Activated naive CD8-positive, alpha-beta T cell treated with anti-CD3 and anti-CD28 coated beads, Interleukin-2, amount 10 ng/mL, durations not matched to agents 7 days and 5 days (primary cell): ENCODE measurements around the gene ZBTB7A. TPM values are rescaled to one million over a fixed set of nuclear protein-coding genes. Genes with fewer than 3 reads are reported as not detected.

Source experiments
- ATAC-seq: fragments of 150-1000 bp; cut with Tn5 transposase; one replicate; pipeline ENCODE4 v1.10.0; 2021; ENCODE audit warnings: low read depth, moderate library complexity
- POLR2A ChIA-PET: fragments of 350-600 bp; sonication (Branson Sonifier 250); formaldehyde crosslinking; loops from one replicate; lab custom pipeline; 2021; ENCODE audit warnings: antibody characterized with exemption; lab: Charles Lee
- DNase-seq: peaks from one replicate; pipeline ENCODE4 v3.0.0; 2021
- H3K27ac Mint-ChIP-seq: one replicate; pipeline ENCODE4 v1.8.0; 2022; ENCODE audit warnings: mild to moderate bottlenecking, mixed read lengths
- H3K27me3 Mint-ChIP-seq: one replicate; pipeline ENCODE4 v1.8.0; 2022; ENCODE audit warnings: mild to moderate bottlenecking, moderate library complexity, mixed read lengths
- H3K36me3 Mint-ChIP-seq: one replicate; pipeline ENCODE4 v1.8.0; 2021; ENCODE audit warnings: mild to moderate bottlenecking, mixed read lengths
- H3K4me1 Mint-ChIP-seq: one replicate; pipeline ENCODE4 v1.8.0; 2021; ENCODE audit warnings: mixed read lengths
- H3K4me3 Mint-ChIP-seq: one replicate; pipeline ENCODE4 v1.8.0; 2022; ENCODE audit warnings: mild to moderate bottlenecking, moderate library complexity, mixed read lengths
- H3K9me3 Mint-ChIP-seq: one replicate; pipeline ENCODE4 v1.8.0; 2021; ENCODE audit warnings: mixed read lengths
- total RNA-seq, 2 experiments: library from RNA; stranded (reverse); gene quantifications; one replicate each; pipeline ENCODE4 v1.2.3, GENCODE V29; 2021

Gene ZBTB7A
- total RNA-seq, 2 experiments from 2014 or later = 60.6 to 61.5 TPM

- Mint-ChIP-seq H3K27ac (peak overlapping the region; percentile 68), H3K27me3 (no peaks in the 10 kb centered on the region)
- POLR2A ChIA-PET = interaction anchor here (0.8 to 2.1 kb wide), 2 partner anchors 8 to 12 kb away, joined by 3 to 9 read pairs; no protein-coding TSS in a partner anchor
Measured at GRCh38 chr19:4100647-4101495, 34.2 kb upstream of the ZBTB7A start.

GRCh38 chr19:4099041-4099764 is 32.5 kb upstream of the ZBTB7A start:
- Mint-ChIP-seq H3K4me1 (peaks cover 4% of the 10 kb centered on the region), H3K36me3 (peaks cover 17% of the 10 kb centered on the region), H3K9me3 (no peaks in the 10 kb centered on the region), H3K27ac (no peak overlapping the region), H3K4me3 (no peak overlapping the region), H3K27me3 (no peaks in the 10 kb centered on the region)
- DNase-seq (no peak), ATAC-seq (no peak)
- POLR2A ChIA-PET = interaction anchor here (0.6 to 1.8 kb wide), 3 partner anchors 10 to 19 kb away, joined by 3 to 4 read pairs (median 3); no protein-coding TSS in a partner anchor

More at GRCh38 chr19:4100647-4101495, 34.2 kb upstream of the ZBTB7A start:
- Mint-ChIP-seq H3K4me3 (no peak overlapping the region), H3K4me1 (peaks cover 20% of the 10 kb centered on the region), H3K36me3 (peaks cover 21% of the 10 kb centered on the region), H3K9me3 (no peaks in the 10 kb centered on the region)
- DNase-seq = no peak
- ATAC-seq = no peak

GRCh38 chr19:4098493-4098892 is 31.8 kb upstream of the ZBTB7A start:
- no peak overlapping the region for H3K27ac Mint-ChIP-seq
- ATAC-seq (no peak), DNase-seq (no peak)
- POLR2A ChIA-PET = interaction anchor here (1.8 kb wide), 1 partner anchor 9 kb away, joined by 4 read pairs; no protein-coding TSS in a partner anchor
- peaks cover 18% of the 10 kb centered on the region for H3K36me3 Mint-ChIP-seq
- H3K9me3 Mint-ChIP-seq = no peaks in the 10 kb centered on the region
- H3K27me3 Mint-ChIP-seq = no peaks in the 10 kb centered on the region
- no peak overlapping the region for H3K4me3 Mint-ChIP-seq
- peaks cover 5% of the 10 kb centered on the region for H3K4me1 Mint-ChIP-seq

GRCh38 chr19:4097501-4097900 is 30.8 kb upstream of the ZBTB7A start:
- DNase-seq (no peak), ATAC-seq (no peak)
- Mint-ChIP-seq H3K27ac (no peak overlapping the region), H3K27me3 (no peaks in the 10 kb centered on the region), H3K4me1 (peaks cover 6% of the 10 kb centered on the region), H3K36me3 (peaks cover 23% of the 10 kb centered on the region), H3K4me3 (no peak overlapping the region), H3K9me3 (no peaks in the 10 kb centered on the region)
- POLR2A ChIA-PET = no interaction called here

GRCh38 chr19:4096049-4096892 is 29.6 kb upstream of the ZBTB7A start:
- no peak for DNase-seq
- Mint-ChIP-seq H3K9me3 (no peaks in the 10 kb centered on the region), H3K4me1 (peaks cover 6% of the 10 kb centered on the region), H3K36me3 (peaks cover 23% of the 10 kb centered on the region), H3K27ac (no peak overlapping the region), H3K4me3 (no peak overlapping the region), H3K27me3 (no peaks in the 10 kb centered on the region)
- POLR2A ChIA-PET = interaction anchor here (1.0 kb wide), 1 partner anchor 8 kb away, joined by 4 read pairs; no protein-coding TSS in a partner anchor
- no peak for ATAC-seq

- no peak for DNase-seq
- Mint-ChIP-seq H3K27me3 (no peaks in the 10 kb centered on the region), H3K9me3 (no peaks in the 10 kb centered on the region), H3K4me3 (no peak overlapping the region), H3K36me3 (peaks cover 20% of the 10 kb centered on the region), H3K4me1 (peaks cover 8% of the 10 kb centered on the region), H3K27ac (no peak overlapping the region)
- no peak for ATAC-seq
- POLR2A ChIA-PET = interaction anchor here (1.0 kb wide), 1 partner anchor 9 kb away, joined by 4 read pairs; no protein-coding TSS in a partner anchor
Measured at GRCh38 chr19:4095488-4095844, 28.8 kb upstream of the ZBTB7A start.

- DNase-seq (no peak), ATAC-seq (no peak)
- no peak overlapping the region for H3K4me3 Mint-ChIP-seq
- POLR2A ChIA-PET = no interaction called here
- peaks cover 21% of the 10 kb centered on the region for H3K36me3 Mint-ChIP-seq
- no peak overlapping the region for H3K27ac Mint-ChIP-seq
- no peaks in the 10 kb centered on the region for H3K9me3 Mint-ChIP-seq
- peaks cover 9% of the 10 kb centered on the region for H3K4me1 Mint-ChIP-seq
- no peaks in the 10 kb centered on the region for H3K27me3 Mint-ChIP-seq
Measured at GRCh38 chr19:4094761-4095487, 28.2 kb upstream of the ZBTB7A start.

- ATAC-seq = no peak
- no peak overlapping the region for H3K4me3 Mint-ChIP-seq
- POLR2A ChIA-PET = interaction anchor here (0.8 to 1.6 kb wide), 2 partner anchors 10 to 28 kb away, joined by 3 to 6 read pairs; no protein-coding TSS in a partner anchor
- no peaks in the 10 kb centered on the region for H3K9me3 Mint-ChIP-seq
- H3K27ac Mint-ChIP-seq = no peak overlapping the region
- peaks cover 21% of the 10 kb centered on the region for H3K36me3 Mint-ChIP-seq
- no peaks in the 10 kb centered on the region for H3K27me3 Mint-ChIP-seq
- H3K4me1 Mint-ChIP-seq = peaks cover 15% of the 10 kb centered on the region
- no peak for DNase-seq
Measured at GRCh38 chr19:4094291-4094690, 27.6 kb upstream of the ZBTB7A start.

GRCh38 chr19:4093643-4094175 is 27.0 kb upstream of the ZBTB7A start:
- Mint-ChIP-seq H3K27me3 (no peaks in the 10 kb centered on the region), H3K4me3 (no peak overlapping the region), H3K27ac (peak overlapping the region; percentile 25), H3K9me3 (no peaks in the 10 kb centered on the region), H3K4me1 (peaks cover 20% of the 10 kb centered on the region), H3K36me3 (peaks cover 21% of the 10 kb centered on the region)
- POLR2A ChIA-PET = interaction anchor here (0.7 to 1.6 kb wide), 4 partner anchors 10 to 38 kb away, joined by 3 to 6 read pairs (median 4); no protein-coding TSS in a partner anchor
- DNase-seq (no peak), ATAC-seq (no peak)

GRCh38 chr19:4090356-4091220 is 23.9 kb upstream of the ZBTB7A start:
- ATAC-seq (no peak), DNase-seq (no peak)
- Mint-ChIP-seq H3K9me3 (no peaks in the 10 kb centered on the region), H3K4me3 (no peak overlapping the region), H3K4me1 (peaks cover 37% of the 10 kb centered on the region), H3K27ac (peak overlapping the region; percentile 92), H3K27me3 (no peaks in the 10 kb centered on the region), H3K36me3 (peaks cover 16% of the 10 kb centered on the region)
- POLR2A ChIA-PET = interaction anchor here (1.0 to 5.2 kb wide), 8 partner anchors 11 to 105 kb away, joined by 4 to 96 read pairs (median 21); partner anchors contain the start of genes EEF2 and ZBTB7A

- Mint-ChIP-seq H3K4me1 (peaks cover 37% of the 10 kb centered on the region), H3K27ac (peak overlapping the region; percentile 92), H3K27me3 (no peaks in the 10 kb centered on the region), H3K4me3 (peak overlapping the region; percentile 81), H3K36me3 (peaks cover 13% of the 10 kb centered on the region), H3K9me3 (no peaks in the 10 kb centered on the region)
- POLR2A ChIA-PET = interaction anchor here (0.8 to 5.2 kb wide), 16 partner anchors 9 to 558 kb away, joined by 3 to 96 read pairs (median 8); partner anchors contain the start of genes EEF2 and ZBTB7A
- DNase-seq (no peak), ATAC-seq (no peak)
Measured at GRCh38 chr19:4089946-4090345, 23.2 kb upstream of the ZBTB7A start.
